Myometrial cell (primary cell): ENCODE measurements around the gene GBP5. TPM values are rescaled to one million over a fixed set of nuclear protein-coding genes. Genes with fewer than 3 reads are reported as not detected.

Source experiments
- total RNA-seq: library from RNA; depleted of rRNA; stranded (reverse); fragments of >200 nt; gene quantifications from 2 replicates; pipeline ENCODE4 v1.2.3, GENCODE V29; 2015

GBP5 gene, protein sequence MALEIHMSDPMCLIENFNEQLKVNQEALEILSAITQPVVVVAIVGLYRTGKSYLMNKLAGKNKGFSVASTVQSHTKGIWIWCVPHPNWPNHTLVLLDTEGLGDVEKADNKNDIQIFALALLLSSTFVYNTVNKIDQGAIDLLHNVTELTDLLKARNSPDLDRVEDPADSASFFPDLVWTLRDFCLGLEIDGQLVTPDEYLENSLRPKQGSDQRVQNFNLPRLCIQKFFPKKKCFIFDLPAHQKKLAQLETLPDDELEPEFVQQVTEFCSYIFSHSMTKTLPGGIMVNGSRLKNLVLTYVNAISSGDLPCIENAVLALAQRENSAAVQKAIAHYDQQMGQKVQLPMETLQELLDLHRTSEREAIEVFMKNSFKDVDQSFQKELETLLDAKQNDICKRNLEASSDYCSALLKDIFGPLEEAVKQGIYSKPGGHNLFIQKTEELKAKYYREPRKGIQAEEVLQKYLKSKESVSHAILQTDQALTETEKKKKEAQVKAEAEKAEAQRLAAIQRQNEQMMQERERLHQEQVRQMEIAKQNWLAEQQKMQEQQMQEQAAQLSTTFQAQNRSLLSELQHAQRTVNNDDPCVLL
- not detected in 2 replicates for total RNA-seq

DNA sequence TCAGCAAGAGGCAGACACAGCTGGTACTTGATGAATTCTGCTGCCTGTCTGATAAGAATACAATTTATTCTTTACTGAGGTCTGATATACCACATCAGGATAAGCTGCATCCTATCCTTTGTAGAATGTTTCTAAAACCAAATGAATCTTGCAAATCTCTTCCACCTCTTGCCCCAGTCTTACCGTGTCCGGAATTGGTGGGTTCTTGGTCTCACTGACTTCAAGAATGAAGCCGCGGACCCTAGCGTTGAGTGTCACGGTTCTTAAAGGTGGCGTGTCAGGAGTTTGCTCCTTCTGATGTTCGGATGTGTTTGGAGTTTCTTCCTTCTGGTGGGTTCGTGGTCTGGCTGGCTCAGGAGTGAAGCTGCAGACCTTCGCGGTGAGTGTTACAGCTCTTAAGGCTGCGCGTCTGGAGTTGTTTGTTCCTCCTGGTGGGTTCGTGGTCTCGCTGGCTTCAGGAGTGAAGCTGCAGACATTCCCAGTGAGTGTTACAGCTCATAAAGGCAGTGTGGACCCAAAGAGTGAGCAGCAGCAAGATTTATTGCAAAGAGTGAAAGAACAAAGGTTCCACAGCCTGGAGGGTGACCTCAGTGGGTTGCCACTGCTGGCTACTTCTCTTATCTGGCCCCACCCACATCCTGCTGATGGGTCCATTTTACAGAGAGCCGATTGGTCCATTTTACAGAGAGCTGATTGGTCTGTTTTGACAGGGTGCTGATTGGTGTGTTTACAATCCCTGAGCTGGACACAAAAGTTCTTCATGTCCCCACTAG lies at the start of gene GBP5:
Gene GBP5 (minus strand): TSS at position 592 of the 773 bp plus-strand sequence. CDS start 3,305 bp downstream, outside the sequence.

Other genes starting within 250 kb of the GBP5 start
- gene GBP3, start 250.0 kb downstream of the GBP5 start, total RNA-seq: 32.0 and 33.8 TPM in 2 replicates
- gene GBP1, start 207.7 kb downstream of the GBP5 start, total RNA-seq: 28.3 and 31.4 TPM in 2 replicates
- gene GBP2, start 146.7 kb downstream of the GBP5 start, total RNA-seq: 31.7 and 37.5 TPM in 2 replicates
- gene GBP7, start 96.9 kb downstream of the GBP5 start, total RNA-seq: not detected in 2 replicates
- gene GBP4, start 73.9 kb downstream of the GBP5 start, total RNA-seq: 0.58 and 1.4 TPM in 2 replicates
- not detected in 2 replicates for gene GBP6, start 91.2 kb upstream of the GBP5 start, total RNA-seq